ENCODE measurements around the gene CCN5. TPM values are rescaled to one million over a fixed set of nuclear protein-coding genes. Genes with fewer than 3 reads are reported as not detected.

The CCN5 gene
- total RNA-seq, 1 donor from 2014 or later, result not detected

GRCh38 chr20:44727039-44727438 lies 11.9 kb downstream of the CCN5 start:
- Histone ChIP-seq H3K4me3 (no peak overlapping the region), H3K4me2 (no peak overlapping the region), H3K79me2 (ENCODE audit: low read depth) (no peaks in the 10 kb centered on the region), H3F3A (ENCODE audit: low read depth) (no peaks in the 10 kb centered on the region), H4K20me1 (ENCODE audit: low read depth) (no peaks in the 10 kb centered on the region), H3K27me3 (no peaks in the 10 kb centered on the region), H3K9me3 (ENCODE audit: low read depth) (no peaks in the 10 kb centered on the region), H3K9ac (no peak overlapping the region), H3K27ac (no peak overlapping the region), H3K36me3 (no peaks in the 10 kb centered on the region), H3K4me1 (peaks cover 8% of the 10 kb centered on the region), H2AFZ (replicated peaks) (no peak overlapping the region)
- no peaks in the 10 kb centered on the region for H3K36me3 Mint-ChIP-seq
- H3K4me3 Mint-ChIP-seq, result no peak overlapping the region
- no peaks in the 10 kb centered on the region for H3K9me3 Mint-ChIP-seq
- no peak overlapping the region for H3K27ac Mint-ChIP-seq
- H3K27me3 Mint-ChIP-seq (ENCODE audit: insufficient read depth, low read depth), result peaks cover 7% of the 10 kb centered on the region
- TF ChIP-seq CTCF (IDR thresholded peaks at IDR 0.05), result peak; percentile 15
- no peak for TF ChIP-seq EZH2 (IDR thresholded peaks at IDR 0.05)
- H3K4me1 Mint-ChIP-seq, result peaks cover 7% of the 10 kb centered on the region
- DNase-seq (ENCODE audit: low spot score), result no peak

- H3K9me3 ChIP-seq (ENCODE audit: low read depth), result no peaks in the 10 kb centered on the region
- H3F3A ChIP-seq (ENCODE audit: low read depth), result no peaks in the 10 kb centered on the region
- no peak overlapping the region for H3K27ac Mint-ChIP-seq
- no peak overlapping the region for H3K4me2 ChIP-seq
- no peak for TF ChIP-seq CTCF (IDR thresholded peaks at IDR 0.05)
- TF ChIP-seq EZH2 (IDR thresholded peaks at IDR 0.05), result no peak
- TF ChIP-seq EZH2phosphoT487 (IDR thresholded peaks at IDR 0.05), result no peak
- no peaks in the 10 kb centered on the region for H3K36me3 Mint-ChIP-seq
- H3K4me3 ChIP-seq, result no peak overlapping the region
- H3K4me3 Mint-ChIP-seq, result no peak overlapping the region
- H3K36me3 ChIP-seq, result no peaks in the 10 kb centered on the region
- no peak overlapping the region for H3K27ac ChIP-seq
- H2AFZ ChIP-seq (replicated peaks), result no peak overlapping the region
- no peaks in the 10 kb centered on the region for H3K27me3 ChIP-seq
- peaks cover 4% of the 10 kb centered on the region for H3K27me3 Mint-ChIP-seq (ENCODE audit: insufficient read depth, low read depth)
- H4K20me1 ChIP-seq (ENCODE audit: low read depth), result no peaks in the 10 kb centered on the region
- H3K79me2 ChIP-seq (ENCODE audit: low read depth), result no peaks in the 10 kb centered on the region
- H3K4me1 Mint-ChIP-seq, result peaks cover 9% of the 10 kb centered on the region
- H3K4me1 ChIP-seq, result peaks cover 8% of the 10 kb centered on the region
- no peaks in the 10 kb centered on the region for H3K9me3 Mint-ChIP-seq
- no peak overlapping the region for H3K9ac ChIP-seq
- no peak for DNase-seq (ENCODE audit: low spot score)
Measured at GRCh38 chr20:44727651-44728050, 12.5 kb downstream of the CCN5 start.

- H3K9ac ChIP-seq, result no peak overlapping the region
- H3K4me3 Mint-ChIP-seq, result no peak overlapping the region
Measured at GRCh38 chr20:44728801-44729443, 13.8 kb downstream of the CCN5 start.

More at GRCh38 chr20:44728801-44729443, 13.8 kb downstream of the CCN5 start:
- peak; percentile 36 for DNase-seq (ENCODE audit: low spot score)
- Mint-ChIP-seq H3K36me3 (no peaks in the 10 kb centered on the region), H3K4me1 (peaks cover 14% of the 10 kb centered on the region), H3K27me3 (ENCODE audit: insufficient read depth, low read depth) (peaks cover 8% of the 10 kb centered on the region), H3K27ac (no peak overlapping the region), H3K9me3 (no peaks in the 10 kb centered on the region)
- H3F3A ChIP-seq (ENCODE audit: low read depth), result no peaks in the 10 kb centered on the region
- no peak overlapping the region for H3K4me3 ChIP-seq
- H4K20me1 ChIP-seq (ENCODE audit: low read depth), result no peaks in the 10 kb centered on the region
- H3K9me3 ChIP-seq (ENCODE audit: low read depth), result no peaks in the 10 kb centered on the region
- H3K79me2 ChIP-seq (ENCODE audit: low read depth), result no peaks in the 10 kb centered on the region
- H3K4me2 ChIP-seq, result peak overlapping the region; percentile 3
- no peaks in the 10 kb centered on the region for H3K36me3 ChIP-seq
- no peaks in the 10 kb centered on the region for H3K27me3 ChIP-seq
- H3K4me1 ChIP-seq, result peaks cover 8% of the 10 kb centered on the region
- H2AFZ ChIP-seq (replicated peaks), result peak overlapping the region; percentile 19
- no peak overlapping the region for H3K27ac ChIP-seq
- TF ChIP-seq EZH2 (IDR thresholded peaks at IDR 0.05) (no peak), EZH2phosphoT487 (IDR thresholded peaks at IDR 0.05) (no peak), CTCF (IDR thresholded peaks at IDR 0.05) (no peak)

Measured in neural progenitor cell (in vitro differentiated cells).